HG02610 (cell line): Measurements from ENCODE around the gene PRKN.
"Not testable (repeated sequence)": the region's sequence is repeated elsewhere in the genome, so short reads cannot be mapped to it uniquely, and the experiment has no call there.

Experiments used
- ATAC-seq: cut with Tn5 transposase; IDR thresholded peaks from one replicate; pipeline ENCODE4 v1.9.1; 2021; ENCODE audit warnings: mild to moderate bottlenecking, moderate library complexity; ENCODE audit not compliant: unreplicated experiment

The PRKN gene

GRCh38 chr6:162543221-162543620, 184.3 kb downstream of the PRKN start:
- ATAC-seq: no peak

- ATAC-seq: no peak
Observed at GRCh38 chr6:162541019-162541601, 186.5 kb downstream of the PRKN start.

DNA sequence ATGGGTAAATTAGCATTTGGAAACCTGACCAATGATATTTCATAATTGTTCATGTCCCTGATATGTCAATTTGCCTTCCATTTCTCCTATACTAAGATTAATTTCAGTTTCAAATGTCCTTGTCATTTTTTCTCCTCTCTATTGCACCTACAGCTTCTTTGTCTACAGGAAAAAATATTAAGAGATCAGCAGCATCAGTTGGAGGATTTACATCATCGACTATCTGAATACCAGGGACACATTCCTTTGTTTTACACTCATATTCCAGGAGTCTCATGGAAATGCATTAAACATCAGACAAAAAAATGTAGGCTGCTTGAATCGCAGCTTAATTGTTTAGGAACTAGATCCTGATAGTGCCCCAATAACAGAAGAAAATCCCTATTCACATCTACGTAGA, 188.2 kb downstream of the PRKN start:
- ATAC-seq: no peak

GRCh38 chr6:162538643-162539064, 188.9 kb downstream of the PRKN start:
- no peak for ATAC-seq

DNA sequence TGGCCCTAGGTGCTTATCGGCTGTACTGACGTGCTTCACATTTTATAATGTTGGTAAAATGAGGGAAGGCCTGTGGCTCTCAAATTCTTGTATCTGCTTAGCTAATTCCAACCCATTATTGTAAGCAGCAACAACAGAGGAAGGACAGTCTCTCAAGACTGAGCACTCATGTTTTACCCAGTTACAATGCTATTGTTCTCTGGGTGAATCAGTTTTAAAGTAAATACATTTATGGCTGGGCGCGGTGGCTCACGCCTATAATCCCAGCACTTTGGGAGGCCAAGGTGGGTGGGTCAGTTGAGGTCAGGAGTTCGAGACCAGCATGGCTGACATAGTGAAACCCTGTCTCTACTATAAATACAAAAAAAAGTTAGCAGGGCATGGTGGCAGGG, 194.6 kb downstream of the PRKN start:
- ATAC-seq: no peak

DNA sequence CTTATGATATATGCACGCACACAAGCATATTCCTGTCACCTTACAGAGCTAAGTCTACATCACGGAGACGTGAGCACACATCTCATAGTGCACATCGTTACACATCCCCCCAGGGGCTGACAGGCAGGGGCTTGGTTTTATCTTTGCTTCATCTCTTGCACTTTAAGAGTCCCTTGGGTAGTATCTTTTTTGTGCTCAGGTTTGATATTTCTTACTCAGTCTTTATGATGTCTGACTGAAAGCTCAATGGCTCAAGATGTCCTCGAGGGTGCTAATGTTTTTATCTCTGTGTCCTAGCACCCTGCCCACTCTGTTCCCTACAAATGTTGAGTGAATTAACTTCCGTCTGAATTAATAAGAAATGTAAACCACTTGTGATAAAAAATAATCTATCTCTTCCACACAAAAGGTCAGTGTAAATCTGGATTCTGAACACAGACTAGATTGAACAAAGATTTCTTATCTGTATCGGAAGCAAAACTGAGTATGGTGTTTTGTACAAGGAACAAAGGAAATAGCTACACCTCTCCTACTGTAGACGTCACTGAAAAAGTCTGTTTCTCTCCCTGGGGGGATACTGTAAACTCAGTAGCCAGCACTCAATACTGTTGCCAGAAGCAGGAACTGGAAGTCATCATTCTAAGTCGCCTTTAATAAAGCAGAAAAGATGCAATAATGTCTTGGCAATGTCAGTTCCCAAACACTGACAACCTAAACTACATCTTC, 195.1 kb downstream of the PRKN start:
- ATAC-seq: no peak

- ATAC-seq: not testable (repeated sequence)
Observed at GRCh38 chr6:162531391-162531790, 196.2 kb downstream of the PRKN start.

DNA sequence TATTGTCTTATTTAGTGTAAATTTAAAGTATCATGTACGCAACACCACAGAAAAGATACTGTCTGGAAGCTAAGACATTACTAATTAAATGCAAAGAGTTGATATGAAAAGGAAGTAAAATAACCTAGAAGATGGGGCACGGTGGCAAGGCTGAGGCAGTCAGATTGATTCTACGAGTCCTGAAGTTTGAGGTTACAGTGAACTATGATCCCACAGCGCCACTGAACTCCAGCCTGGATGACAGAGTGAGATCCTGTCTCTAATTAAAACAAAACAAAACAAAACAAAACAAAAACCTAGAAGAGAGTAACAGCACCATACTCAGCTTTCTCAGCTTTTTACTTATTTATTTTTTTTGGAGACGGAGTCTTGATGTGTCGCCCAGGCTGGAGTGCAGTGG, 199.0 kb downstream of the PRKN start:
- no peak for ATAC-seq

DNA sequence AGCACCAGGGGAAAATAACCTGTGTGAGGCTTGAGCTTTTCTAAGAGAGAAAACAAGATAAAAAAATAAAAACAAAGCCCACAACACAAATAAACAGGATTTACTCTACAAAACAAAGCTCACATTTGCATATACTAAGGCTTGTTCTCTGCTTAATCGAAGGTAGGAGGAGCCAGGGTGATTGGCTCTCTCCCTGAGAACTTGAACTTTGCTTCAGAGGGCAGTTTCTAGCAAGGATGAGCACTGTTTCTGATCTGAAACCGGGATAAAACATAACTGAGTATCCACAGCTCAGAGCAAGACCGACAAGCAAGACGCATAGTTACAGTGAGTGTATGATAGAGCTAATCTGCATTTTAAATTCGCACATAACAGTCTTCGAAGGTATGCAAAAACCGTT, 200.6 kb downstream of the PRKN start:
- no peak for ATAC-seq

DNA sequence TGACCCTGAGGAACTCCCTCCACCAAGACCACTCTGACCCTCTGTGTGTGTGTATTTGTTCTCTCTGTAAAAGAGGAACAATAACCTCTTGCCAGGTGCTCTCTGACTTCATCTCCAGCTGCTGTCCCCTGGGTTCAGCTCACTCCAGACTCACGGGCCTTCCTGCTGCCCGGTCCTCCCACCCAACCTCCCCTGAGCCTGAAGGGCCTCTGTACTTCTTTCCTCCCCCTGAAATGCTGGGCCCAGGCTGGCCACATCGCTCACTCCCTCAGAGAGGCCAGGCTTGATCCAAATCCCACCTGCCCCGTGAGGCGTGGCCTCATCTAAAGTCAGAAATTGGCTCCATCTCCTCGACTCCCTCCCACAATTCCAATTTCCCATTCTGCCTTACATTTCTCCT, 202.4 kb downstream of the PRKN start:
- no peak for ATAC-seq

DNA sequence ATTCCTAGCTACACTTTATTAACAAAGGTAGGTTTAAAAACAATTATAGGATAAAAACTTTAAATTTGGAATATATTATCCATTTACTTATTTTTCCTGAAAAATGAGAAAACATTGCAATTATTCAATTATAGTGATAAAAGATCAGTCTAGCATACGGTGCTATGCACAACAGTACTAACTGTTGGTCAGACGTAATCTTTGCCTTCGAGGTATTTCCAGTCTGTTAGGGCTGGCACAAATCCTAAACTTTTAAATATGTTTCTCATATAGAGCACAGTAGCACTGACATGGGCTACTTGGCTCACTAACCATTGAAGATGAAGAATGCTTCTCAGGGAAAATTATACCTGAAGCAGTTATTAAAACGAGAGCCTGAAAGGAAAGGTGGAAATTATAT, 214.8 kb downstream of the PRKN start:
- ATAC-seq: no peak

DNA sequence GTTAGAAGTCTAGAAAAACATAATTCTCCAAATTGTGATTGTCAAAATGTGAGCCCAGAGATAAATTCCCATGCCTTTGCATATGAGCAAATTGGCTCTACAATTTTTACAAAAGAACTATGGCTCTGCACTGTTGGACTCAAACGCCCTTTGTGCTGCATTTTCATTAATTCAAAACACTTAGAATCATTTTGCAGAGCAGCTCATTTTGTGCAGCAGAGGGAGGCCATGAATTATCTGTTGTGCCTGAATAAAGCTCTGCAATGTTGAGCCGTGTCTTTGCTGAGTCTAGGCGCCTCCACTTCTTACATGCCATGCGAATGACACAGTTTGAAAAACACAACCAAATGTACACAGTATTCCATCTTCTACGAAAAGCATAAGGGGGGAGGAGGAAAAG, 230.2 kb downstream of the PRKN start:
- ATAC-seq: no peak

- ATAC-seq: no peak
Observed at GRCh38 chr6:162493917-162494316, 233.6 kb downstream of the PRKN start.

DNA sequence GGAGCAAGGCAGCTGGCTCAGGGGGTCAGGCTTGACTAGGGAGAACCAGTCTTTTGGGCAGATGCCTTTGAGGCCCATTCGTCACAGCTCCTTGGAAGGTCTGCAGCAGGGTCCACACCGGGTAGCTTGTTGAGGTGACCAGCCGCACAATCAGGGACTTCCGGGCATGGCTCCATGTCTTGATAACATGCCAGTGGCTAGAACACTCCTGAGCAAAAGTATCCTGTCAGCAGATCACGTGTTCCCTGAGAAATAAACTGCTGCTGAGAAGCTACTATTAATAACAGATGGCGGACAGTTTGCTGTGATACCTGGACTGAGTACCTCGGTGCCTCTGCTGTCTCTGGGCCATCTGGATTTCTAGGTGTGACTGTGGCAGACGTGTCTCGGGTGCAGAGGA, 235.9 kb downstream of the PRKN start:
- ATAC-seq: no peak

DNA sequence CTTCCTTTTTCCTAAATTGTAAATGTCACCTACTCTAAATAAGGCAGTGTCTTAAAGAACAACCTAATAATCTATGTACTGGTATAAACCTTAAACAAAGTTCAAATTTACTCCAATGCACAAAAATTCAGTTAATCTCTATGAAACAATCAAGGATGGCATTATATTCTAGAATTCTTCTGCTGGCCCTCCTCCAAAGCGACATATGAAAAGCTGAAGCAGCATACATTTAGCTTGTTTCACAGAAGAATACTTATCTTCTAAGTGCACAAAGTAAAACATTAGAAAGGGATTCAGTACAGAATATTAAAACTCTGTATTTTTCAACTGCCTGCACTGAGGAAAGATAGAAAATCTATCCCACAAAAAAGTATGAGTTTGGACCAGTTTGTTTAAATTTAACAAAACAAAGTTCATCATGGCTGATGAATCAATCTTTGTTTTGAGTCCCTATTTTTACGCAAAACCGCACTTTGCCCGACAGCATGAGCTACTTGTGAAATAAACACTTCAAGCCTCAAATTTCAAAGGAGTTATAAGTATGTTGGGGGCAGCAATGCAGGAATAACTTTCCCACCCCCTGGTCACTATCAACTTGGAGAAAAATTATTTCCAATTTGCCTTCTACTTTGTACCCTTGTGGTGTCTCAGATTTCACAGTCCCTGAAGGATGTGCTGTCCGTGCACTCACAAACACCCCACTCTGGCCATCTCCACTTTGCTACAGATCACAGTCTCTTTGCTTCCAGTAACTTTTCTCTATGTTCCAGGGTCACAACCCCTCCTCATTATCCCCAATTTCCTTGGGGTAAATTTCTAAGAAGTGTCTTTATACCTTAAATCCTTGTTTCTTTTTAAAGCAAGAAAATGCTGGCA, 238.2 kb downstream of the PRKN start:
- no peak for ATAC-seq

DNA sequence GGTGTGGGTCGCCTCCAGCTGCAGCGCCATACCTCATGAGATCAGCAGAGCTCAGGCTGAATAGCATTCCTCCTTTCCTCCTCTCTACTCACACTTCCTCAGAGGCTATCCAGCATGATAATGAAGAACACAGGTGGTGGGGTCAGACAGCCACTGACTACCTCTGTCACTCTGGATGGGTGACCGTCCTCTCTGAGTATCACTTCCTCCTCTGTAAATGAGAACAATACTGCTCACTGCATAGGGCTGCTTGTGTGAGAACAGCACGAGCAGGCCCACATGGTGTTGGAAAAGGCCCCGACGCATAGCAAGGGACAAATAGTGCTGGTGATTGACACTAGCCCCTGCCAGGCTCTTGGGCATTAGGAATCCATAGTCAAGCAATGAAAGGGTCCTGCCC, 239.1 kb downstream of the PRKN start:
- ATAC-seq: no peak

DNA sequence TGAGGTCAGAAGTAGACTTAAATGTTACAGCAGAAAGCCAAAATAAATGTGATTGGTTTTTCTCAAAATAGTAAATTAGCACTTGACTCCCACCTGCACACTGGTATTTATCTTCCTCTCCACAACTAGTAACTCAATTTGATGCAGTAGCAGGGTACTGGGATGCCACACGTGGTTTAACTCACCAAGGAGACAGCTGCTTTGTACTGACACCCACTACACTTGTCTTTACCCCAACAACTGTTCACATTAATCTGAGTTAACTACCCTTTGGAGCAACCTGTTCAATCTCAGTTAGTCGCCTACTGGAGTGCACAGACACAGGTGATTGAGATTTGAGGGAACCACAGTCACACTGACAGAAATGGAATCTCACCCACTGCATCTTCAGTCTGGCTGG, 242.1 kb downstream of the PRKN start:
- no peak for ATAC-seq

- no peak for ATAC-seq
Observed at GRCh38 chr6:162481938-162482337, 245.6 kb downstream of the PRKN start.

DNA sequence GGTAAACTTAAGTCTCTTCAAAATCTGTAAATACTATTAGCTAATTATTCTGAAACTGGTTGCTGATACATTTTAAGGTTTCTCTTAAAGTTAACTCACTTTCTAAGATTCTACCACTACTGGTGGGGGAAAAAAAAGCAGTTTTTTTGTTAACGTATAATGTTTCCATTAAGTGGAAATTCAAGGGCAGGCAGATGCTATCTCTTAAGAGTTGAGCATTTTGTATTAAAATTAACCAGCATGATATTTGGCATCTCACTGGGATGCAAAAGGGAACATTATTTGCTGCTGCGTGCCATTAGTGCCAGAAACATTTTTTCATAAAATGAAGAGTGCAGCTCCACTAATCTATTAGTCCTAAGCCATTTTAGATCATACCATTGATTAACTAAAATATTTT, 246.2 kb downstream of the PRKN start:
- no peak for ATAC-seq

- ATAC-seq: peak; percentile 65
Observed at GRCh38 chr6:162478192-162478671, 249.3 kb downstream of the PRKN start.

- no peak for ATAC-seq
Observed at GRCh38 chr6:162474722-162475121, 252.8 kb downstream of the PRKN start.

DNA sequence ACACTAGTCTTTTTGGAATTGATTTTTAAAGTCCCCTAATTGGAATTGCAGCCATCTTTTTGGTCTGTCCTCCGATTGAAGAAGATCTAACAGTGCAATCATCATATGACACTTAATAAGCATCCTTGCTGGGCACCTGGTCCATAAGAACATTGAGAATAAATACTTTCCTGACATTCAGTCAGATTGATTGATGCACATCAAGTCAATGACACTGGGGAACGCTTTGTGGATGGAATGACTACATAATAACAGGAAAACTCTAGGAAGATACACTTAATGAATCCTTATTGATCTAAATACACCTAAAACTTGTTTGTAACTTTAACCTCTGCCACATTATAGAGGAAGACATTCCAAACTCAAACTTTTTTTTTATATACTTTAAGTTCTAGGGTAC, 255.7 kb downstream of the PRKN start:
- ATAC-seq: no peak
